Stimulated activated CD8-positive, alpha-beta memory T cell treated with anti-CD3 and anti-CD28 coated beads, Interleukin-4, amount 100 ng/mL, for 1 hour (primary cell): ENCODE results near the gene TNNT1.
A peak's percentile ranks its signal among the peaks of the same experiment; 100 is the strongest.
"Not testable (repeated sequence)": the region's sequence is repeated elsewhere in the genome, so short reads cannot be mapped to it uniquely, and the experiment has no call there.

Experiments
- DNase-seq, 2 donors: peaks; one replicate each; pipeline ENCODE4 v3.0.0-alpha.2; 2020; ENCODE audit warnings: low read depth in 2 of 2, low spot score in 1 of 2

Gene TNNT1, protein sequence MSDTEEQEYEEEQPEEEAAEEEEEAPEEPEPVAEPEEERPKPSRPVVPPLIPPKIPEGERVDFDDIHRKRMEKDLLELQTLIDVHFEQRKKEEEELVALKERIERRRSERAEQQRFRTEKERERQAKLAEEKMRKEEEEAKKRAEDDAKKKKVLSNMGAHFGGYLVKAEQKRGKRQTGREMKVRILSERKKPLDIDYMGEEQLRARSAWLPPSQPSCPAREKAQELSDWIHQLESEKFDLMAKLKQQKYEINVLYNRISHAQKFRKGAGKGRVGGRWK

DNA sequence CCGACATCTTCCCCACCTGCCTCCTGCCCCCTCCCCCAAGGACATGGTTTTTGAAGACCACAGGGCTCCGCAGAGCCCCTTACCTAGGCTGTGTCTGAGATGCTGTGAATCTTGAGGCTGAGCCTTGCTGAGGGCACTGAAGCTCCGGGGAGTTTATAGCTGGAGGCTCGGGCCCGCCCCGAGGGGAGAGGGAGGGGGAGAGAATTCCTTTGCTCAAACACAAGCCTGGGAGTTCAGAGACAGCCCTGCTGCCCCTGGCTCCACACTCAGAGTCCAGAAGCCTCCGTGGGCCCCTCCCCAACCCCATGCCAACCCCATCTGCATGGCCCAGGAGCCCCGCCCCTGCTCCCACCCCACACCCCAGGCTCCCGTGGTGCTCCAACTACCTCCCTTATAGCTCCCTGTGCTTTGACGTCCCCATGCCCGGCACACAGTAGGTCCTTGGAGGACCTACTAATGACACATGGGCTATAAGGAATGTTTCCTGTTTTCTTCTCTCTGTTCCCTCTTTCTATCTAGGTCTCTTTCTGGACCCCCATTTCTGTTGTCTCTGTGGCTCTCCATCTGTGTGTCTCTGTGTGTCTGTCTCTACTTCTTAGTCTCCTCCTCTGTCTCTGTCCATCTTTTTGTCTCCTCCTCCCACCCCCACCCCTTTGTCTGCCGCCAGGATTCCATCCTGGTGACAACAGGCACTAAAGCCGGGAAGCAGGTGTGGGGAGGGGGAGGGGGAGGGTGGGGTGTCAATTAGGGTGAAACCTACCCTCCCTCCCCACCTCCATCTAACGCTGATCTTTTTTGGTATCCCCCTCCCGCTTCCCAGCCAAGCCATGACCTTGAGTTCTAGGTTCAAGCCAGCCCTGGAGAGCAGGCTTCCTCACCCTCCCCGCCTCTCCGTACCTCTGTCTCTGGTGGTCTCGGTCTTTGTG is at the start of gene TNNT1:
TNNT1 (minus strand) TSS at position 129 of the 926 bp plus-strand sequence. CDS start 2,049 bp downstream, outside the sequence.
- no peak for DNase-seq

- DNase-seq, result no peak
These were observed 49.6 kb upstream of the TNNT1 start for GRCh38 chr19:55198651-55199050.

DNA sequence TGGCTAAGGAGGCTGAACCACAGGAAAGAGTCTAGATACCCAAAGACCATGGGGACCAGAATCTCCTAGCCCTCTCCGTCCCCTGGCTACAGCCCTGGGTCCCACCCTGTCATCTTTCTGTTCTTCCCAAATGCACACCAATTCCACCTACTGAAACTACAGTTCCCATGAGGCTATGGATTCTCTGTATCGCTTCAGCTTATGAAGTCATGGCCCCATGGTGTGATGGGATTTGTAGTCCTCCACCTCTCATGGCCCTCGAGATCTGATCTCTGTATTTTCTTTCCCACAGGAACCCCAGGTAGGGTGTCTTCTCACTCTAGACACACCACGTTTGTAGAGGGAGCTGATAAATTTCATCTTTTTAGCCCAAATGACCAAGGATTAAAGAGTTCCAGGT is 48.5 kb upstream of the TNNT1 start:
- no peak for DNase-seq

DNA sequence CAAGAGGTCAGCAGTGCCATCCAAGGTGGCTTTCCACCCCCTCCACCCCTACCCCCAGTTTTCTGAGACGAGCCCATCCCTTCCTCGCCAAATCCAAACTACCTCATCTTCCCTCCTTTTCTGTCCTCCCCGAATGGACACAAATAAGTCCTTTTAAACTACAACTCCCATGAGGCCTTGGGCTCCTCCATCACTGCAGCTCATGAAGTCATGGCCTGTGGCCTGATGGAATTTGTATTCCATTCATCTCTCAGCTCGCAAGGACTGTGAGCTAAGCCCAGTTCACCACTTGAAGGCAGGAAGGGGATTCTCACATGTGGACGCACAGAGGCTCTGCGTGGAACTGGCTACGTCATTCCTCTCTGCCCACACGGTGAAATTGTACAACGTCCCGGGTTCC is 47.8 kb upstream of the TNNT1 start:
- no peak for DNase-seq

DNA sequence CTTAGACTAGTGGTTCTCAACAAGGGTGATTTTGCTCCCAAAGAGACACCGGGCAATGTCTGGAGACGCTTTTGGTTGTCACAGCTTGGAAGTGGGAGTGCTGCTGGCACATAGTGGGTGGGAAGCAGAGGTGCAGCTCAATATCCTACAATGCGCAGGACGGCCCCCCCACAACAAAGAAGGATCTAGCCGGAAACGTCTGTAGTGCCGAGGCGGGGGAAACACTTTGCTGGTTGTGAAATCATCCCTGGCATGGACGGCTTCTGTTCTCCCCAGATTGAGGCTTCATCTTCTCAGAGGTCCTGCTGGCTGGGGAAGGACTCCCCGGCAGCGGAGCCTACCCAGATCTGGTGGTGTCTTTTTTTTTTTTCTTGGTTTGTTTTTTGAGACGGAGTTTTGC is 44.5 kb upstream of the TNNT1 start:
- no peak for DNase-seq

- no peak for DNase-seq
These were observed 40.4 kb upstream of the TNNT1 start for GRCh38 chr19:55189403-55189835.

- no peak for DNase-seq
These were observed 39.6 kb upstream of the TNNT1 start for GRCh38 chr19:55188625-55189024.

GRCh38 chr19:55186080-55186479 is 37.1 kb upstream of the TNNT1 start:
- no peak for DNase-seq

DNA sequence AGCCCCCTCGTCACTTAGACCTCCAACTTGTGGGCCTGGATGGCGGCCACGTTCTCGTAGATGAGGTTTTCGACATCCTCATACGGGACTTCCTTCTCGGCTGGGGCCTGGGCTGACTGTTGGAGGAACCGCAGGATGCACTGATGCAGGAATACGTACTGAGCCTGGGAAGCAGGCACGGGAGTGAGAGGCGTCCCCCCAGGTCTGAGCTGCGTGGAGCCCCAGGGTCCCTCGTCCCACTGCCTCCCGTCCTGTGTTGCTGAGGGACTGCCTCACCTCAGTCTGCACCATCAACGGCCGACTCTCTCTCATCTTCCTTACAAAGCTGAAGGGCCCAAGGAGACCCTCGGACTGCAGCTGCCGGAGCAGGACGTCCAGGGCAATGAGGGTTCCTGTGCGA is 32.7 kb upstream of the TNNT1 start:
- no peak for DNase-seq

DNA sequence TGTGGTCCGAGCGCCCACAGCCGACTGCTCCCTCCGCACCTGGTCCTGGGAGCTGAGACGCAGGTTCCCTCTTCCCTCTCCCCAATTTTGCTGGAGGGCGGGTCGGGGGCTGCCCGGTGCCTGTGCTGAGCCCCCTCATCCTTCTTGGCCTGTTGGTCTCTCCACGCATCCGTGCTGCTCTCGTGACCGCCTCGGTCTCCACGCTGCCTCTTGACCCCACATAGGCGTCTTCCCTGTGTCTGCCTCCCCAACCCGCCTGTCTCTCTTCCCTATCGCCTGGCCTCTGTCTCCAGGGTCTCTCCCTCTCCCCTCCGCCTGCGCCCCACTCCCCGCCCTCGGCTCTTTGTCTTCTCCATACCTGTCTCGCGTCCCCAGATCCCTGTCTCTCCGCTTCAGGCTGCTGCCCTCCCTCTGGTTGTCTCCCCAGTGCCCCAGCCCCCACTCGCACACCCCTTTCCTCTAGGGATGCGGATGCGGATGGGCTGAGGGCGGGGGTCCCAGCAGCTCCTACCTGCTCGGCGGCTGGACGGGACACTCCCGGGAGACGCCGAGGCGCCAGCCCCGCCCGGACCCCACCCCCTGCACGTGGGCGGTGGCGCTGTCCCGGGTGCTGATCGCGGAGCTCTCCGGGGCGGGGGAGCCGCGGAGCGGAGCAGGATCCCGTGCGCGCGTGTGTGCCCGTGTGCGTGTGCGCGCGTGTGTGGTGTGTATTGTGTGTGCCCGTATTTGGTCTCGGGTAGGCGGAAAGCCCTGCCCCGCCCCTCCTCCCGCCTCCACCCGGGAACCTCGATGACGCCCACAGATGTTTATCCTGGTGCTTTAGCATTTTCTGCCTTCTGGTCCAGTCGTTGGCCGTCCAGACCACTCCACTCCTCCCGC is 30.8 kb upstream of the TNNT1 start, which contains the start of gene SYT5:
SYT5 (minus strand) TSS at position 684 of the 879 bp plus-strand sequence. CDS start 1,248 bp downstream, outside the sequence.
- DNase-seq, result peak in 1 of 2 donors; percentile 32

GRCh38 chr19:55178781-55179599 is 30.0 kb upstream of the TNNT1 start:
- peak; percentile 87 for DNase-seq

- no peak for DNase-seq
These were observed 27.1 kb upstream of the TNNT1 start for GRCh38 chr19:55176076-55176475.

DNA sequence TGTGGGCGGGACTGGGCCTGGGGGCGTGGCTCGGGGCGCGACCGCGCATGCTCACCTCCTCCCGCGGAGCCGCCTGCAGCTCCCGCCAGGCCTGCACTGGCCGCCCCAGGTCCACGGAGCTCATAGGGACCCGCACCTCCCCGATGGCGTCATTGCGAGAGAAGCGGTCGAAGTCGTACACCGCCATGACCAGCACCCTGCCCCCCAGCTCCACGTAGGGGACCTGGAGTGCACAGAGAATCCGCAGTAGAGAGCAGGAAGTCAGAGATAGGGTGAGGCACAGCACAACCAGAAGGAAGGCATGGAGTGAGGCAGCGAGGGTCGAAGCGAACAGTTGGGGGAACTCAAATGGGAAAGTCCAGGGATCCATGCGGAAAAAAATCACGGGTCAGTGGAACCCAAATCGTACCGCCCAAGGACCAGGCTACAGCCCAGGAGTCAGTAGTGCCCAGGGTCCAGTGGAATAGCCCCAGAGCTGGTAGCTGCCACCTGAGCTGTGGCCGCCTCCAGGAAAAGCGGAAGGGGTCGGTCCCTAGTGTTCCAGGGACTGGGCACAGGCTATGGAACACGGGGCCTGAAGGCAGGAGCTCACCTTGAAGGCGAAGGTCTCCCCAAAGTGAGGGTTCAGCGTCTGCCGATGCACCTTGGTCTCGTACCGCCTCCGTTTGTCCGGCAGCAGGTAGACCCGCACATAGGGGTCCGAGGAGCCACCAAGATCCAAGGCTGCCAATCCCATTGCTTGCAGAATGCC is 26.3 kb upstream of the TNNT1 start:
- DNase-seq, result no peak

- DNase-seq, result no peak
These were observed 25.6 kb upstream of the TNNT1 start for GRCh38 chr19:55174425-55175116.

GRCh38 chr19:55173714-55174409 is 24.9 kb upstream of the TNNT1 start:
- no peak for DNase-seq

DNA sequence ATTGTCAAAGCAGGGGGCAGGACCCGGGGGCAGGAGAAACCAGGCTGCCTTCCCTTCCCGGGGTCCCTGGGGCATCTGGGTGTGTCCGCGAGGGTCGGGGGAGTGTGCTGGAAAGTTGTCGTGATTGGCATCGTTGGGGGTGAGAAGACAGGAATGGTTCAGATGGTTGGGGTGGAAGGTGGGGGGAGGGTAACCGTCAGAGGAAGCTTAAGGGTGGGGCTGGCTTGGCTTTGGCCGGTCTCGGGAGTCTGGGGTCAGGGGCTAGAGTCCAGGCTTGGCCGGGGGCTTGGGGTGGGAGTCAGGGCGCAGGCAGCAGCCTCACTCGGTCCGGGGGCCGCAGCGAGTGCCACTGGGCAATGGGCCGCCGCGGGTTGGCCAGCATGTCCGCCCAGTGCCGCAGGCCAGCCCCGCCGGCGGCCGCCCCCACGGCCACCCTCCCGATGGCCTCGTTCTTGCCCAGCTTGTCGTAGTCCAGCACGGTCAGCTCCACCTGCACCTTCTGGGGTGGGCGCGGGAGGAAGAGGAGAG is 24.2 kb upstream of the TNNT1 start:
- DNase-seq, result no peak

DNA sequence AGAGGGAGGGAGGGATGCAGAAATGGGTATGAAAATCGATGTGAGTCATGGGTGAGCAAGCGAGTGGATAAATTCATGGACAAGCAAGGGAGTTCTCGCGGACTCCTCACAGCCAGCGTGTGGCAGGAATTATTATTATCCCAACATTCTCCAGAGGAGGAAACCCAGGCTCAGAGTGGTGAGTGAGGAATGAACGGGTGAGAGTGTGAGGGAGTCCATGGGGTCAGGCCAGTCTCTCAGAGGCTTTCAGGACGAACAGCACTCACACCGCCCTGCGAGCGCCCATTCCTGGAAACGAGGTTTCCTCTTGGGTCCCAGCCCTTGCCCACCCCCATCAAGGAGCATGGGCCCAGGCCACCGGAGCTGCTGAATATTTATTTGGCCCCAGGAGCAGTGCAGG is 23.7 kb upstream of the TNNT1 start:
- no peak for DNase-seq

DNA sequence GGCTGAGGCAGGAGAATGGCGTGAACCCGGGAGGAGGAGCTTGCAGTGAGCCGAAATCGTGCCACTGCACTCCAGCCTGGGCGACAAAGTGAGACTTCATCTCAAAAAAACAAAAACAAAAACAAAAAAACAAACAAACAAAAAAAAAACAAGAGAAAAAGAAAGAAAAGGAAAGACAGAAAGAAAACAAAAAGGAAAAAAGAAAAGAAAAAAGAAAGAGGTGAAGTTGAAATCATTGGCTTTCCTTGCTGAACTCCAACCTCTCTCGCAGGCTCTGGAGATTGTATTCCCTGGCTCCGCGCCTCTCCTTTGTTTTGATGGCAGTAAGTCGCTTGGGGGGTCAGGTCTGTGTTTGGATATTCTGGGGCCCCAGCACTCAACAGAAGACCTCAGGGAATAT is 23.3 kb upstream of the TNNT1 start:
- not testable (repeated sequence) for DNase-seq
